OCI-M2 (cell line): ENCODE data around the gene PAQR5.
"Not testable (repeated sequence)": the region's sequence is repeated elsewhere in the genome, so short reads cannot be mapped to it uniquely, and the experiment has no call there.

Experiments
- DNase-seq: peaks from one replicate; lab custom pipeline; 2025; ENCODE audit not compliant: unreplicated experiment; lab: John Stamatoyannopoulos, UW

PAQR5 gene

DNA sequence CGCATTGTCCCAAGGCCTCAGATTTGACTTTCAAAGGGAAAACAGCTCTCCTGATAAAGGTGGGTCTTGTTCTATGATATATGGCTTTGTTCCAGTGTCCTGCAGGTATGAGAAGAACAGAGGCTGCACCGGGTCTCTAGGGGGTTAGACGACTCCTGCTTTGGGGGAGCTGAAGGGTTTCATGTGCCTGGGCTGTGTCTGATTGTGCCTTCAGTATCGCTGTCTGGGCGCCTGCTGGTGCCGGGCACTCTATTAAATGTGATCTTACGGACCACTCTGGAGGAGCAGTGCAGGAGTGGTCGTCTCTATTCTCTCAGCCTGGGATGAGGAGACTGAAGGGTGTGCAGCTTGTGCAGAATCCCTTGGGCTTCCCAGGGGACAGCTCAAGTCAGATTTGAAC is 16.0 kb downstream of the PAQR5 start:
- DNase-seq: no peak

DNA sequence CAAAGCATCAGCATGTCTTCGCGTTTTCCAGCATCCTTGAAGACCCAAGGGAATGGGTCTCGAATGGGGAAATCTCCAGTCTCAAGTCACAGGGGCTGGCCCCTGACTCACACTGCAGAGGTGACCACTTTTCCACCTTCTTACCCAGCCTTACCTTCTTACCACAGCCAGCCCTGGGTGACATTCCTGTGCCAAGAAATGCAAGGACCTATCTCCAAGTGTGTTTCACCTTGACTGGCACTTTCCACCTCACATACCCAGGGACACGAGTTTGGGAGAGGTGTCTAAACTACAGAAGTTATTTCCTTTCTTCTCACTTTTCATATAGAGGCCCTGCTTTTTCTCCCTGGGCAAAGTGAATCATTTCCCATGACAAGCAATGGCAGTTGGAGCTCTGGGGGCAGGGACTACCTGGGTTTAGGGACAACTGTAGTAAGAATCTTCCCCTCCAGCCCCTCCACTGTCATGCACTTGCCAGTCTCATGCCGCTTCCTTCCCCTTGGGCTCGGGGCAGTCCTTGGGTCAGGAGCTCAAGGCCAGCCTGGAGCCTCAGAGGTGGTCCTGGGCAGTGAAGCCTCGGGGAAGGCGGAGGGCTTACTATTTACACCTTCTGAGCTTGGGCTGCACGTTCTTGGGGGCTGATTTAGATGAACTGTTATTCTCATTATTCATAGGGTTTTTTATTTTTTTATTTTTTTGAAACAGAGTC is 16.8 kb downstream of the PAQR5 start:
- no peak for DNase-seq

DNA sequence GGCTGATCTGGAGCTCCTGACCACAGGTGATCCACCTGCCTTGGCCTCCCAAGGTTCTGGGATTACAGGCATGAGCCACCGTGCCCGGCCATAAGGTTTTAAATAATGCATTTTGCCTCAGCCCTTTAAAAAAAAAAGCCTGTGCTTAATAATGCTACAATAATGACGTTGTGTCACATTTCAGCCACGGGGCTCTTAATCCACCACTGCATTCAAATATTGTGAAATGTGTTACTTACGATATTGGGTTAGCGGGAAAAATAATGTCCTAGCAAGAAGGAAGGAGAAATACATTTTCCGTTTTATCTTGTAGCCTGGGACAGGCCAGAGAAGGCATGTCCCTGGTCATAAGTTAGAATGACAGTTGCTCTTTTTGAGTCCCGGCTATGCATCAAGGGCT is 17.6 kb downstream of the PAQR5 start:
- DNase-seq: no peak

DNA sequence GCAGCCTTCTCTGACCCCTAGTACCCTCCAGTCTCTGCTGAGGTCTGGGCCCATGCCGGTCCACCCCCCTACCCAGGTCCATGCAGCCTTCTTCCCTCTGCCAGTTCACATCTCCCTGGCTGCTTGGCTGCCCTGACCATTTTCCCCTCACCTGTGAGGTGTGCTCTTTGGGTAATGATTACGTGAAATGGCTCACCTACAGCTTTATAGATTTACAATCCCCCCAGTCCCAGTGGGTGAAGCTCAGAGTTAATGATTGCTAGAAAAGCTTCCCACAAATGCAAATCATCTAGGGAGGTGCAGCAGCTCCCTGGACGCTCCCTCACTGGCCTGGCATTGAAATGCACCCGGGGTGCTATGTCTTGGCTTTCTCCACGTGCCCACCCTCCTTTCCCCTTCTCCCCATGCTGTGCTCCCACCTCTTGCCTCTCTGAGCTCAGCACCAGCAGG is 18.7 kb downstream of the PAQR5 start:
- DNase-seq: no peak

DNA sequence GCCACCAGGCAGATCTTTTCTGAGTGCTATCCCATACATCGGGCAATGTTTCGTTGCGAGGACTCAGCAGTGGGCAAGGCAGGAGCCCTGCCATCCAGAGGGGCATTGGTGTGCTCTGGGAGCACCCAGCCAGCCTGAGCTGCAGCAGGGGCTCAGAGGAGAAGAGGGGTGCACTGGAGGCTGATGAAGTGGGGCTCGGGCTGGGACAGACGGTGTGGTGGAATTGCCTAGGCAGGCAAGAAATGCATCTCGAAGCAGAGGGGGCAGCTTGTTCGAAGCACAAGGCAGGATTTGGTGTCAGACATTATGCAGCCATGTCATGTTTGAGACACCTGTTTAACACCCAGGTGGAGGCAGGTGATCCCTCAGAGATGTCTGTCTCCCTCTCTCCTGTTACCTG is 19.3 kb downstream of the PAQR5 start:
- DNase-seq: no peak

DNA sequence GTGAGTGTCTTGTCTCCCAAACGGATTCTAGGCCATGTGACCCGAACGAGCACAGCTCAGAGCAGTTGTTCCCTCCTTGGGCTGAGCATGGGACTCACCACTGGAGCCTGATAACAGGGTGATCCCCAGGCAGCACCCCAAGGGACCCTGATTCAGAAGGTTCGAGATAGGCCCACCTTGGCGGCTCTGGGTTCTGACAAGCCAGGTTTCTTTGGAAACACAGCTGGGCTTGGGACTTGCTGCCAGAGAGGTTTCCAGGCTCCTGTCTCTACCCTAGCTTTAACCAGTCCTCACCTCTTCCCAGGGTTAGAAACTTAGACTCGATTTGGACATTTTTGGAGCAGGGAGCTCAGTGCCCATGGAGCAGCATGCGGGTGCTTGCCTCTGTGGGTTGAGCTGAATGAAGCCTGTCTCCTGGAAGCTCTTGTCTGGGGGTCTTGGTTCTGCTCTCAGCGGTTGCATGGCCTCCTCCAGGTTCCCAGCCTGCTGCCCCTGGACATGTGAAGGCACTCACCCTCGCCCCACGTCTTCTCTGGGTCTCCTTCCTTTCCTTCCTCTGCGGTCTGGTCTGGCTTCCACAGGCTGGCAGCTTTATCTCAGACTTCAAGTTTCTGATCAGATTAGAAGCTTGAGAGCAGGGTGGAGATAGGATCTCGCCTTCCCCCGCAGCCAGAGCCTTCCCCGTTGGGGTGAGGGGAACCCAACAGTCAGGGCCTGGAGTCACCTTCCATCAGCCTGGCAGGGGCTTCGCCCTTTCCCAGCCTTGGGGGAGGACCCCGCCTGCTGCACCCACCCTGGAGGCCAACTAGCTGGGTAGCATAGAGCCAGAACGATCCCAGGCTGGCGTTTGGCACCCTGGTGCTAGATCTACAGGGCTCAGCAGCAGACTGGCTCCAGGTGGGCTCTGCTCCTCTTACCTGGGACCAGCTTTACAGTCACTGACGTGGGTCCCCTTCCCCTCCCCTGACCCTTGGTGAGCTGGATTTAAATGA is 21.0 kb downstream of the PAQR5 start:
- no peak for DNase-seq

DNA sequence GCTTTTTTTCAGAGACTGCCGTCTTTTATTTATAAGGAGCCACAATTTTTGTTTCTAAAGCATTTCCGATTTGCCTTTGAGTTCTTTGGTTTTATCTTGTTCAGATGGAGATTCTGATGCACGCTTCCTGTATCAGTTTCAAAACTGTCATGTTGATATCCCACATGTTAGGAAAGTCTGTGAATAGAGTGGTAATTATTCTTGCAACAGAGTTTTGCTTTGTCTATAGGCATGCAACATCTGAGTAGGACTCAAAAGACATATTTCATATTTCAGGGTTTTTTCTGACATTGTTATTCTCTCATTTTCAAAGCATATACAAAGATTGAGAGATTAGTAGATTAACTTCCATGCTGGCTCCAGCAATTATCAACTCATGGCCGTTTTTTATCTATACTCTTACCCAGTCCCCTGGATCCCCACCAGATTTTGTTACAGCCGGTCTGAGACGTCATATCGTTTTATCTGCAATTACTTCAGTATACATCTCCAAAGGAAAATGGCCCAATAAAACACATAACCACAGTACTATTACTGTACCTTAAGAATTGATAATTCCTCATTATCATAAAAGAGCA is 22.4 kb downstream of the PAQR5 start:
- DNase-seq: no peak

DNA sequence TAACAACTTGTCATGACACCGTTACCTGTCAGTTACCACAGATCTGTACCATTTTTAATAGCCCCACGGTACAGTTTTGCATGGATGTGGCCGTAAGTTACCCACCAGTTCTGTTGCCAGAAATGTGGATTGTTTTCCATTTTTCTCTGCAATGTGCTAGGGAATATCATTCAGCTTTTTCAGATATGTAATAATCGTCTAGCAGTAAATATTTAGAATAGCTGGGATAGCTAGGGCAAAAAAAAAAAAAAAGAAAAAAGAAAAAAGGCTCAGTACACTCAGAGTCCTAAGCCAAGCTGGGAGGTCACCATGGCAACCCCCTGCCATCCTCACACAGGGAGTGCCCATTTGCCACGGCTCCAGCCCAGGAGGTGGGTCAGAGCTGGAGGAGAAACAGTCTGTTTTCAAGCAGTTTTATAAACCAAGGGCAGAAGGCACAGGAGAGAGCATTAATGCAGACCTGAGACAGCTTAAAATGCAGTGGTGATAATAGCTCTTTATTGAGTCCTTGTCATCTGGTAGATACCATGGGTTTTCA is 25.2 kb downstream of the PAQR5 start:
- no peak for DNase-seq

DNA sequence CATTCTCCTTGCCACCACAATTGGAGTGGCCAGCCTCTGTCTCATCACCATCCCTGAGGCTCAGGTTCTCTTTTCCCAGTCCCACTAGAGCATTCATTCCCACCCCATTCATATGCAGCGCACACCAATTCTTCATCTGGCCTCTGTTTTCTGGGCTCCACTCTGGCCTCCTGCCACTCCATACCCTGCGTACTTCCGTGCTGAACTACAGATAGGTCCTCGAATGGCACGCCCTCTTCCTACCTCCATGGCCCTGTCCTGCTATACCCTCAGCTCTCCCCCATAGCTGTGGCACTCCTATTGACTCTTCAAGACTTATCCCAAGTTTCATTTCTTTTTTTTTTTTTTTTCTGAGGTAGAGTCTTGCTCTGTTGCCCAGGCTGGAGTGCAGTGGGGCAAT is 25.9 kb downstream of the PAQR5 start:
- no peak for DNase-seq

DNA sequence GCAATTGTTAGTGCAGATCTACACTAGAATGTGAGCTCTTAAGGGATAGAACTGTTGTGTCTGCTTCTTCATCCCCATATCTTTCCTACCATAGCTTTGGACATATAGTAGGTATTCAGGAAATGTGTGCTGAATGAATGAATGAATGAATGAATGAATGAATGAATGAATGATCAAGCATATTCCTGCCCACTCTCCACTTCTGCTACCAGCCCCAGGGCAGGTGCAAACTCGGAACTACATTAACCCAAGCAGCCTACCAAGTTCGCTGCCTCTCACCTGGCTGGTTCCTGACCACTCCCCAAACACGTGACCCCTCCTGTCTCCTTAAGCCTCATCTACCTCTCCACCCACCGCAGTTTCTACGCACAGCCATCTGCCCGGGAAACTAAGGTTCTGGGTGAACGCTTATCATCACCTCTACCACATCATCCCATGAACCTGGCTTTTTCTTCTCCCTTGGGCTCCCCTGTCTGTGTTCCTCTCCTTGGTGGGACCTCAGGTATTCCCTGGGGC is 26.8 kb downstream of the PAQR5 start:
- DNase-seq: no peak

DNA sequence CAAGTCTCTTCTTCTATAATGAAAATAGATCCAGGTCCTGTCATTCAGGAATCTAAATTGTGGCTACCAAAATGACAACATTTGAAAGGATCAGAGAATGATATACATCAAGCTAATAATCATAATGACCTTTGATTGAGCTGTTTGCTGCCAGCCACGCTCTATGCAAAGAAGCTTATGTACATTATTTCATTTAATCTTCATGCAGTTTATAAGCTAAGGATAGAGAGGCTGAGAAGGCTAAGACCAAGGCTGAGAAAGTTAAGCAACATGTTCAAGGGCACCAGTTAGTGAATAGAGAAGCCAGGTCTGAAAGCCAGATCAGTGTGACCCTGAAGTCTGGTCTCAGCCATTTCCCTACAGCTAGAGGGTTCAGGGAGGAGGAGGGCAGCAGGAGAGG is 29.4 kb downstream of the PAQR5 start:
- DNase-seq: no peak

DNA sequence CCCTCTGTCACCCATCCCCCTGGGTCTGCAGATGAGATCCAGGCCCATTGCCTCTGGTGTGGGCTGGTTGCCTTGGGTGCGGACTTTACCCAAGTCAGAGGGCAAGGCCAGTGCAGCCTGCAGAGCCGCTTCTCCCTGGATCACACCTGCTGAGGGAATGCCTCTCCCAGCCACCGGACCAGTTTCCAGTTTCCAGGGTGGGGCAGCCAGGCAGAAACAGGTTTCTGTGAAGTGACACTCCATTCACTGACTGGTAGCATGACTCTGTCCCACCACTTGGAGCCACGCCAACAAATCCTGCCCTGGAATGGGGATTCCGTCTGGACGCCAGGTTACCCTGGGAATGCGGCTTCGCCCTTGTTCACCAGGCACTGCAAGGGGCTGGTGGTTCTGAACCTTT is 30.0 kb downstream of the PAQR5 start:
- DNase-seq: no peak

DNA sequence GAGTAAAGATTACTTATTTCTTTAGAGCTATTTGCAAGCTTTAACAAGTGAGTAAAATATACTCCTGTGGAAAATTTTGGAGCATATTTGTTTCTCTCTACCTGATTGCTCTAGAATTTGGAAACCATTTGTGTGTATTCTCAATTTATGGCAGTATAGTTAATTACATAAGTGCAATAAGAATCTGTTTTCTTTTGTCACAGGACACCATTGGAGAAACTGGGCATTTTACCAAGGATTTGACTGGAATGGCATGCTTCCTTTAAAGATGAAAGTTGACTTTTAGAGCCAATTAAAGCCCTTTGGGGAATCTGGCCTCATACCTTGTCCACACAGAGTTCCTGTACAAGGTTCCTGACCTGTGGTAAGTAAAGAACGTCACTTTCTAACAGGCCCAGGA is 38.4 kb downstream of the PAQR5 start:
- DNase-seq: no peak

DNA sequence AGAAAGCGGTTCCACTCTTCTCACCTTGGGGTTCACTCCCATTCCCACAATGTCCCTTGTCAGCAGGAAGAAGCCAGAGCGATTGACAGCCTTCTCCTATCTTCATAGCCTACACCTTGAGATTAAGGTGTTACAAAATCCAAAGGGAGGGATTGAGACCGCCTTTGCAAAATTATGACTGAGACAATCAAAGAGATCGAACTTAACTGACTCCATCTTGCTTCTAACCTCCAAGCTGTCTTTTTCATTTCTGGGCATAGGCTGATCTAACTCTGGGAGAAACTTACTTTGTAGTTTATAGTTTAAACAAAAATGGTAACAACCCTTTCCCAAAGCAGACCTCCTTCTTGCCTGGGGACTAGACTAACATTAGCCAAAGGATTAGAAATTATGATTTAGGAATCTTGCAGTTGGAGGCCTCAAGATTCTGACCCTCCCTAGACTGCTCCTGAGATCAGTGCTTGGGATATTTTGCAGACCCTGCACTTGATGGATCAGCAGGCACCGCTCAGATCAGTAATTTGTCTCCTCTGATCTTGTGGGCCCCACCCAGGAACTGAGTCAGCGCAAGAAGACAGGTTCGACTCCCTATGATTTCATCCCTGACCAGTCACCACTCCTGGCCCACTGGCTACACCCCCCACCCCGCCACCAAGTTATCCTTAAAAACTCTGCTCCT is 40.0 kb downstream of the PAQR5 start:
- DNase-seq: no peak

DNA sequence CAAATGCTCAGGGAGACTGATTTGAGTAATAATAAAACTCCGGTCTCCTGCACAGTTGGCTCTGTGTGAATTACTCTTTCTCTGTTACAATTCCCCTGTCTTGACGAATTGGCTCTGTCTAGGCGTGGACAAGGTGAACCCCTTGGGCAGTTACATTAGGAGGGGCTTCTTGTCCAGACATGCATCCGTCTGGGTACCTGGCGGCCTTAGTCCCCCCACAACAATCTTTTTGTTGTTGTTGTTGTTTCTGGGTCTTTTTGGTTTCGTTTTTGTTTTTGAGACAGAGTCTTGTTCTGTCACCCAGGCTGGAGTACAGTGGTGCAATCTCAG is 40.5 kb downstream of the PAQR5 start:
- not testable (repeated sequence) for DNase-seq

DNA sequence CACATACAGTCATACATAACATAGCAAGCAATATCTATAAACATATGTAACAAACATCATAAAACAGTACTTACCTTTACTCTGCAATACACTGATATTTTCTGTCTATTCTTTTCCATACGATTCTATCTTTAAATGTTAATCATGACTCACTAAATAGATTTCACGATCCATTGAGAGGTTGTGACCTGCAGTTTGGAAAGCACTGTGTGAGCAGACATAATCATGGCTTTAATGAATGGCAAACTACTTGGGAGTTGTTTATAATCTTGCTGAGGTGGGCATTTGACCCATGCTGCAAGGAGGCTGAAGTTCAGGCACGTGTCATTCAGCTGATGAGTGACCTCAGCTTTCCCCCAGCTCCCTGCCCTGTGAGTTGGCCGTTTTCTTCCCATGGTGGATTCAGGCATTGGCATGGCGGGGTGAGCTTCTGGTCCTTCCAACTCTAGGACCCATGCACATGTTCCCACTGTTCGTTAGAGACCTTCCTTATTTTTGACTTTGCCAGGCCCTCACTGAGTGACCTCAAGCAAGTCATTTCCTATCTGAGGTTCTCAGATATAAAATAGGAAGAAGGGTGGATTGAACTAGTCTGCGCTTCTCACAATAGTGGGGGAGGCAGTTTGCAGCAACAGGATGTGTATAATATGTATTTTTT is 41.7 kb downstream of the PAQR5 start:
- DNase-seq: no peak

DNA sequence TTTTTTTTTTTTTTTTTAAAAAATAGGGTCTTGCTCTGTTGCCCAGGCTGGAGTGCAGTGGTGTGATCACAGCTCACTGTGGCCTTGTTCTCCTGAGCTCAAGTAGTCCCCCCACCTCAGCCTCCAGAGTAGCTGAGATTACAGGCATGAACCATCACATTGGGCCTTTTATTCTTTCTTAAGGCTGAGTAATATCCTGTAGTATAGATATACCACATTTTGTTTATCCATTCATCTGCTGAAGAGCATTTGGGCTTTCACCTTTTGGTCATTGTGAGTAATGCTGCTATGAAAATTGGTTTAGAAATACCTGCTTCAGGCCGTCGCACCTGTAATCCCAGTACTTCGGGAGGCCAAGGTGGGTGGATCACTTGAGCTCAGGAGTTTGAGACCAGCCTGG is 42.6 kb downstream of the PAQR5 start:
- no peak for DNase-seq

DNA sequence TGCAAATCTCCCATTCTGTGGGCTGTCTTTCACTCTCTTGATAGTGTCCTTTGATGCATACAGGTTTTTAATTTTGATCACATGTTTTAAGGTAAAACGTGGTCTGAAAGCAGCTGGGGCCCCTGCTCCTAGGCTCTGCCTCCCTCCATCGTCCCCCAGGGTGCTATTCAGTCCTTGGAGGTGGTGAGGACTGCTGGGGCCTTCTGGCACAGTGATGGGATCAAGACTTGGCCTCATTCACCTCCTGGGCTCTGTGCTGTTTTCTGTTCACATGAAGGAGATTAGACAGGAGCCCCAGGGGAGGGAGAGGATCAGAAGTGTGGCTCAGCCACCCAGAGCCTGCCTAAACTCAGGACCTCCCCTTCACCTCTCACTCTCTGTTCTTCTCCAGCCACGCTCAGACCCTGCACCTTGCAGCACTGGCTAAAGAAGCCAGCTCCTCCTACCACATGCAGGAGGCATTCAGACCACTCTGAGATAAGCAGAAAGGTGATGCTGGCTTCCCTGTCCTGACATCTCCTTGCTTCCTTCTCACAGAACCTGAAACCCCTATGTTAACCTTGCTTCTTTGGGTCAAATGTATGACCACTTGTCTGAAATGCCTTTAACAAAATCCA is 43.9 kb downstream of the PAQR5 start:
- DNase-seq: no peak

DNA sequence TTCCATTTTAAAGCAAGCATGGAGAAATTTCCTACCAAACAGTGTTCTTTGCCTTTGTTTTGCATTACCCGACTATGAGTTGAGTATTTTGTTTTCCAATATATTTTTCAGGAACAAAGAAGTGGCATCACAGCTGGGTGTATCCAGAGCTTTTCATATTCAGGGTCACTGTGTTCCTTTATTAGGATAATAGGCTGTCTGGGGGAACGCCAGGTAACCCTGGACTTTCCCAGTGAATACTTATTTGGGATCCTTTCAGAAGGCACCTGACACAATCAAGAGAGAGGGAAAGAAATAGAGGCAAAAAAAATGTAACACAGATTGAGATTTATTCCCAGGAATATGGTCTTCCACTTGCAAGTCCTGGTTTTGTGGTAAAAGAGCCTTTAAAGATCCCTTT is 44.4 kb downstream of the PAQR5 start:
- DNase-seq: no peak

DNA sequence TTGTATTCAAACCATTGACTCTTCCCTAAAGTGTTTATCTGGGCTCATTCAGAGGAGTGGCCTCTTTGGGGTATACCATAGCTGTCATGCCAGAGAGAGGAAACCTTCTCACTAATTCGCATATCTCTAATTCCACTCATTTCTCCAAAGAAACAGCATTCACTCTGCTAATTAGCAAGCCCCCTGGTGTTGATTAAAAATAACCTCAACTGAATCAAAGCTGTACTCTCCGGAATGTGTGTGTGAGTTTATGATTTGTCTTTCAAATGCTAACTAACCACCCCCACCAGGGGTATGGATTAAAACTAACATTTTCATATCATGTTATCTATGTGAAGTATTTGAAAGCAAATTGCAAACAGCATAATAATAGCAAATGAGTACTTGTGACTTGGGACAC is 45.5 kb downstream of the PAQR5 start:
- no peak for DNase-seq
